SU-DHL-6 (cell line): ENCODE measurements around the gene CHMP1A.

ENCODE experiments used
- EZH2phosphoT487 ChIP-seq: fragments of 200-600 bp; sonication (generic), shearing (Covaris generic); conservative IDR thresholded peaks from 2 replicates; pipeline ENCODE4 v1.6.1; 2018; ENCODE audit warnings: mild to moderate bottlenecking, antibody characterized with exemption, low read length, moderate library complexity, mixed read lengths
- TF ChIP-seq, protein P1 (sequence below): fragments of 200-600 bp; sonication (generic); IDR thresholded peaks from one replicate; pipeline ENCODE4 v1.5.1; 2017; ENCODE audit warnings: antibody characterized with exemption, mild to moderate bottlenecking, low read length, moderate library complexity; ENCODE audit not compliant: insufficient read depth, poor library complexity, severe bottlenecking

DNA sequence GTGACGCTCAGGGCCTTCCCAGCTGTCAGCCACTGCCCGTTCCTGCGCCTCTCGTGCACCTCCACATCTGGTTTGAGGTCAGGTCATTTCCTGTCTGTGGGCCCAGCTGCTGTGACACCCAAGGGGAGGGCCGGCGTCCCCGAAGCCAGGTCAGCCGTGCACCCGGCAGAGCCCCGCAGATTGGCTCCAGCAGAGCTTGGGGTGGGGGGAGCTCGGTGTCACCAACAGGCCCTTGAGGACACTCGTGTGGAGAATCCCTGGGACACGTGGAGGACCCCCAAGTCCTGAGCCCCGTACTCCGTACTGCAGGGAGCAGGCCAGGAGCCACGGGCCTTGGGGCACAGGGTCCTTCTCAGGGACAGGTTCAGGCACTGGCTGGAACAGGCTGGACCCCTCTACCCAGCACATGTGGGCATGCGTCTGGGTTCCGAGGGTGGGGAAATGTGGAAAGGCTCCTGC lies 39.2 kb upstream of the CHMP1A start:
- TF ChIP-seq, protein P1, sequence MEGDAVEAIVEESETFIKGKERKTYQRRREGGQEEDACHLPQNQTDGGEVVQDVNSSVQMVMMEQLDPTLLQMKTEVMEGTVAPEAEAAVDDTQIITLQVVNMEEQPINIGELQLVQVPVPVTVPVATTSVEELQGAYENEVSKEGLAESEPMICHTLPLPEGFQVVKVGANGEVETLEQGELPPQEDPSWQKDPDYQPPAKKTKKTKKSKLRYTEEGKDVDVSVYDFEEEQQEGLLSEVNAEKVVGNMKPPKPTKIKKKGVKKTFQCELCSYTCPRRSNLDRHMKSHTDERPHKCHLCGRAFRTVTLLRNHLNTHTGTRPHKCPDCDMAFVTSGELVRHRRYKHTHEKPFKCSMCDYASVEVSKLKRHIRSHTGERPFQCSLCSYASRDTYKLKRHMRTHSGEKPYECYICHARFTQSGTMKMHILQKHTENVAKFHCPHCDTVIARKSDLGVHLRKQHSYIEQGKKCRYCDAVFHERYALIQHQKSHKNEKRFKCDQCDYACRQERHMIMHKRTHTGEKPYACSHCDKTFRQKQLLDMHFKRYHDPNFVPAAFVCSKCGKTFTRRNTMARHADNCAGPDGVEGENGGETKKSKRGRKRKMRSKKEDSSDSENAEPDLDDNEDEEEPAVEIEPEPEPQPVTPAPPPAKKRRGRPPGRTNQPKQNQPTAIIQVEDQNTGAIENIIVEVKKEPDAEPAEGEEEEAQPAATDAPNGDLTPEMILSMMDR = no peak
- TF ChIP-seq EZH2phosphoT487 = no peak
